CD14-positive monocyte (primary cell): ENCODE data around the gene TNFSF8. TPM values are rescaled to one million over a fixed set of nuclear protein-coding genes. Genes with fewer than 3 reads are reported as not detected.

Experiments used
- DNase-seq, 3 donors: peaks; one replicate each; pipeline ENCODE4 v3.0.0-alpha.2; 2011 to 2022
- H2AFZ ChIP-seq: 2 replicates; pipeline ENCODE4 v1.6.0; 2012; ENCODE audit warnings: mild to moderate bottlenecking, low read depth, low read length, inconsistent platforms; ENCODE audit not compliant: insufficient read depth, poor library complexity, severe bottlenecking
- H3K27ac ChIP-seq, 2 donors: 1 replicate in 1 of 2; 2 replicates in 1 of 2; pipeline ENCODE4 v1.5.1; 2012 to 2013; ENCODE audit warnings: low read length in 2 of 2, control low read depth in 1 of 2, inconsistent platforms in 1 of 2, low read depth in 1 of 2, mild to moderate bottlenecking in 1 of 2
- H3K27me3 ChIP-seq, 2 donors: one replicate each; pipeline versions ENCODE4 v1.6.0 to v1.6.1; 2011 to 2013; ENCODE audit warnings: low read length in 2 of 2; ENCODE audit not compliant: control insufficient read depth in 2 of 2, insufficient read depth in 2 of 2
- H3K36me3 ChIP-seq, 2 donors: replicated peaks in 1 of 2; 1 replicate in 1 of 2; 2 replicates in 1 of 2; pipeline versions ENCODE4 v1.5.1 to v1.6.1; 2012 to 2013; ENCODE audit warnings: low read length in 2 of 2, control low read depth in 1 of 2, inconsistent platforms in 1 of 2, mild to moderate bottlenecking in 1 of 2; ENCODE audit not compliant: insufficient read depth in 2 of 2, control insufficient read depth in 1 of 2
- H3K4me1 ChIP-seq, 2 donors: 1 replicate in 1 of 2; 2 replicates in 1 of 2; pipeline versions ENCODE4 v1.5.1 to v1.6.1; 2012 to 2013; ENCODE audit warnings: low read length in 2 of 2, control low read depth in 1 of 2, inconsistent platforms in 1 of 2, mild to moderate bottlenecking in 1 of 2, moderate library complexity in 1 of 2; ENCODE audit not compliant: insufficient read depth in 2 of 2, control insufficient read depth in 1 of 2
- H3K4me2 ChIP-seq: replicated peaks from 2 replicates; pipeline ENCODE3; 2012; ENCODE audit warnings: low read length, moderate library complexity, mild to moderate bottlenecking; ENCODE audit not compliant: poor library complexity, severe bottlenecking; ENCODE audit errors: extremely low read depth
- H3K4me3 ChIP-seq, 3 experiments: fragments of 200-600 bp in 1 of 3; sonication (generic) in 1 of 3; replicated peaks in 1 of 3; 1 replicate in 2 of 3; 2 replicates in 1 of 3; pipeline ENCODE4 v1.5.1; 2011 to 2013; ENCODE audit warnings: low read length in 3 of 3, mild to moderate bottlenecking in 3 of 3, control low read depth in 2 of 3, low read depth in 2 of 3, inconsistent platforms in 1 of 3, moderate library complexity in 1 of 3
- H3K79me2 ChIP-seq: 2 replicates; pipeline ENCODE4 v1.6.0; 2012; ENCODE audit warnings: mild to moderate bottlenecking, control low read depth, inconsistent platforms, low read length, moderate library complexity; ENCODE audit not compliant: insufficient read depth
- H3K9ac ChIP-seq: 2 replicates; pipeline ENCODE4 v1.6.0; 2017; ENCODE audit warnings: low read length, mild to moderate bottlenecking; ENCODE audit not compliant: insufficient read depth, poor library complexity, severe bottlenecking
- H3K9me3 ChIP-seq, 2 donors: replicated peaks in 1 of 2; 1 replicate in 1 of 2; 2 replicates in 1 of 2; pipeline versions ENCODE4 v1.5.1 to v1.6.1; 2012 to 2013; ENCODE audit warnings: low read length in 2 of 2, control low read depth in 1 of 2; ENCODE audit not compliant: control insufficient read depth in 1 of 2, insufficient read depth in 1 of 2
- H4K20me1 ChIP-seq: 2 replicates; pipeline ENCODE4 v1.6.0; 2012; ENCODE audit warnings: mild to moderate bottlenecking, low read length, control low read depth, moderate library complexity; ENCODE audit not compliant: insufficient read depth
- H3K27ac Mint-ChIP-seq, 7 donors: one replicate each; pipeline ENCODE4 v1.8.0; 2020; ENCODE audit warnings: mild to moderate bottlenecking in 7 of 7, mixed read lengths in 7 of 7, moderate library complexity in 6 of 7, inconsistent platforms in 2 of 7
- H3K27me3 Mint-ChIP-seq, 3 donors: one replicate each; pipeline ENCODE4 v1.8.0; 2021 to 2022; ENCODE audit warnings: low read depth in 3 of 3, mild to moderate bottlenecking in 3 of 3, mixed read lengths in 3 of 3, moderate library complexity in 3 of 3, inconsistent platforms in 1 of 3
- H3K36me3 Mint-ChIP-seq, 2 donors: one replicate each; pipeline ENCODE4 v1.8.0; 2020; ENCODE audit warnings: mixed read lengths in 2 of 2, inconsistent platforms in 1 of 2, mild to moderate bottlenecking in 1 of 2
- H3K4me1 Mint-ChIP-seq: one replicate; pipeline ENCODE4 v1.8.0; 2020; ENCODE audit warnings: mild to moderate bottlenecking, mixed read lengths
- H3K4me3 Mint-ChIP-seq, 2 donors: one replicate each; pipeline ENCODE4 v1.8.0; 2020; ENCODE audit warnings: mild to moderate bottlenecking in 2 of 2, mixed read lengths in 2 of 2, moderate library complexity in 1 of 2
- H3K9me3 Mint-ChIP-seq, 7 donors: one replicate each; pipeline ENCODE4 v1.8.0; 2020 to 2022; ENCODE audit warnings: mixed read lengths in 7 of 7, mild to moderate bottlenecking in 6 of 7, moderate library complexity in 6 of 7, inconsistent platforms in 2 of 7
- CTCF ChIP-seq: fragments of 200-600 bp; IDR thresholded peaks from one replicate; pipeline ENCODE4 v1.8.0; 2022; ENCODE audit warnings: antibody characterized with exemption, mild to moderate bottlenecking
- WGBS: methylation state at CpG from one replicate; pipeline ENCODE4 v1.1.5; 2013; ENCODE audit warnings: missing lambda C conversion rate; ENCODE audit not compliant: insufficient coverage; 5-methylcytosine and 5-hydroxymethylcytosine counted together
- intact Hi-C, 2 donors: fragments of 100-400 bp; cut with micrococcal nuclease; formaldehyde crosslinking; loops; one replicate each; pipeline versions ENCODE4 v1.15.0 to v1.15.1; 2023
- polyA plus RNA-seq, 3 donors: library from polyadenylated mRNA; depleted of rRNA in 1 of 3; unstranded in 2 of 3; stranded (reverse) in 1 of 3; fragments of 300-500 nt in 2 of 3; fragments of >200 nt in 1 of 3; fragmentation: Illumina TruSeq in 2 of 3; gene quantifications; 1 replicate in 2 of 3; 2 replicates in 1 of 3; pipeline ENCODE4 v1.2.3, GENCODE V29; 2012 to 2021

TNFSF8 gene
- polyA plus RNA-seq, 3 donors: 27.8 to 42.9 (median 34.0) TPM

- H3K9me3 Mint-ChIP-seq: no peaks in the 10 kb centered on the region
- Histone ChIP-seq H4K20me1 (peaks cover 16% of the 10 kb centered on the region), H3K27ac (peak overlapping the region in 1 of 2 donors; percentile 94), H3K79me2 (peaks cover 65% of the 10 kb centered on the region), H2AFZ (peak overlapping the region; percentile 4), H3K4me2 (peak overlapping the region; percentile 97), H3K4me3 (peak overlapping the region; percentile 82 to 91 (median 88)), H3K9ac (peak overlapping the region; percentile 82), H3K4me1 (peaks cover 36 to 50% of the 10 kb centered on the region in 2 donors), H3K9me3 (no peaks in the 10 kb centered on the region), H3K36me3 (peaks cover 0 to 10% of the 10 kb centered on the region in 2 donors), H3K27me3 (no peaks in the 10 kb centered on the region)
- 100% methylated on average over 1 of the region's 3 CpGs for WGBS
- peak overlapping the region; percentile 77 to 97 for H3K4me3 Mint-ChIP-seq
- H3K27me3 Mint-ChIP-seq: no peaks in the 10 kb centered on the region
- no peak for TF ChIP-seq CTCF
- peaks cover 45% of the 10 kb centered on the region for H3K4me1 Mint-ChIP-seq
- peak in 2 of 3 donors; percentile 23 to 28 for DNase-seq
- H3K36me3 Mint-ChIP-seq: peaks cover 25% of the 10 kb centered on the region in 2 donors
- peak overlapping the region; percentile 97 to 99 (median 98) for H3K27ac Mint-ChIP-seq
- intact Hi-C loops: loop anchor here in 1 of 2 donors (5.0 kb wide), 1 partner anchor 79 kb away; no protein-coding TSS in a partner anchor
Observed at GRCh38 chr9:114928136-114928535, 2.3 kb downstream of the TNFSF8 start.

GRCh38 chr9:114925672-114926071, 4.7 kb downstream of the TNFSF8 start:
- Histone ChIP-seq H2AFZ (no peak overlapping the region), H3K79me2 (peaks cover 89% of the 10 kb centered on the region), H3K9me3 (no peaks in the 10 kb centered on the region), H3K4me3 (no peak overlapping the region), H3K27ac (no peak overlapping the region), H3K4me2 (no peak overlapping the region), H3K9ac (no peak overlapping the region), H3K27me3 (no peaks in the 10 kb centered on the region), H3K36me3 (peaks cover 3 to 10% of the 10 kb centered on the region in 2 donors), H3K4me1 (peaks cover 44 to 63% of the 10 kb centered on the region in 2 donors), H4K20me1 (peaks cover 41% of the 10 kb centered on the region)
- DNase-seq: no peak
- Mint-ChIP-seq H3K27ac (no peak overlapping the region), H3K36me3 (peaks cover 46 to 47% of the 10 kb centered on the region in 2 donors), H3K27me3 (no peaks in the 10 kb centered on the region), H3K4me1 (peaks cover 60% of the 10 kb centered on the region), H3K4me3 (no peak overlapping the region), H3K9me3 (no peaks in the 10 kb centered on the region)
- TF ChIP-seq CTCF: no peak
- intact Hi-C loops: loop anchor here in 1 of 2 donors (5.0 kb wide), 1 partner anchor 82 kb away; no protein-coding TSS in a partner anchor
- no CpG with 5 or more reads among the region's 2 CpGs for WGBS
